RCC 7860 (cell line): ENCODE data around the gene SEMA6B.
"Not testable (repeated sequence)": the region's sequence is repeated elsewhere in the genome, so short reads cannot be mapped to it uniquely, and the experiment has no call there.

Experiments
- DNase-seq: peaks from one replicate; pipeline ENCODE4 v3.0.0-alpha.2; 2015; ENCODE audit warnings: low spot score
- FAIRE-seq: peaks from 2 replicates; lab custom pipeline; 2012; peaks lifted over from hg19 to GRCh38; lab: Jason Lieb, UNC

Gene SEMA6B

DNA sequence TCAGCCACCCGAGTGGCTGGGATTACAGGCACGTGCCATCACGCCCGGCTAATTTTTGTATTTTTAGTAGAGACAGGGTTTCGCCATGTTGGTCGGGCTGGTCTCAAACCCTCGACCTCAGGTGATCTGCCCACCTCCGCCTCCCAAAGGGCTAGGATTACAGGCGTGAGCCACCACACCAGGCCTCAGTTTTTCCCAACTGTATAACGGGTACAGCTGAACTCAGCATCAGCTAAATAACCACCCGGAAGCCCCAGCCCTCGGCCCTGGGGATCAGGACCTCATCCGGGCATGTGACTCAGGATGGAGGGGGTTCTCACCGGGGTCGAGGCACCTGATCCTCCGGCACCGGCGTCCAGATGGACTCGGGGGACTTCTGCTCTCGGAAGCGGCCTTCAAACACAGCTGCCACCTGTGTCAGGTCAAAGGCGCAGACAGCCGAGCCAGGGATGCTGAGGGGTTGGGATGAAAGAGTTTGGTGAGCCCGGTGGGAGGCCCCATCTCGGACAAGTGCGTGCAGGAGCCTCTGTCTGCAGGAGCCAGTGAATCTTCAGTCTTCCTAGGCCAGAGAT is 8.9 kb downstream of the SEMA6B start:
- no peak for FAIRE-seq
- DNase-seq: no peak

DNA sequence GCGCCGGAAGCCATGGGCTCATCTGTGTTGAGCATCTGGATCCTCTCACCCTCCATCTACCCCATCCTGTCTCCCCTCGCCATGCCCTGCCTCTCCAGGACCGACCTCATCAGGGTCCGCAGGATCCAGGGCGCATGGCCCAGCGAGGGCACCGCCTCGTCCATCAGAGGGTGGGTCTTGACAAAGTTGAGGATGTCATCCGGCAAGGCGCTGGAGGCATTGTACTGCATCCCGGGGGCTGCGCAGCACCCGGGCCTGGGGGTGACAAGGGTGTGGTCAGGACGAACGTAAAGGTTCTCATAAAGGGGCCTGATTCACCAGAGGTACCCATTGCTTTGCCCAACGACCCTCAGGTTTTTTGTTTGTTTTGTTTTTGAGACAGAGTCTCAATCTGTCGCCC is 9.5 kb downstream of the SEMA6B start:
- FAIRE-seq: no peak

GRCh38 chr19:4548238-4548584 is 11.3 kb downstream of the SEMA6B start:
- DNase-seq (no peak), FAIRE-seq (no peak)

More for the DNA sequence above, 9.5 kb downstream of the SEMA6B start:
- DNase-seq: no peak

GRCh38 chr19:4547303-4548237 is 11.9 kb downstream of the SEMA6B start:
- FAIRE-seq (no peak), DNase-seq (no peak)

- FAIRE-seq: no peak
Measured at GRCh38 chr19:4543842-4544647, 15.4 kb downstream of the SEMA6B start.

GRCh38 chr19:4542896-4543841 is 16.3 kb downstream of the SEMA6B start:
- FAIRE-seq: no peak
- DNase-seq: no peak

More at GRCh38 chr19:4543842-4544647, 15.4 kb downstream of the SEMA6B start:
- DNase-seq: no peak

DNA sequence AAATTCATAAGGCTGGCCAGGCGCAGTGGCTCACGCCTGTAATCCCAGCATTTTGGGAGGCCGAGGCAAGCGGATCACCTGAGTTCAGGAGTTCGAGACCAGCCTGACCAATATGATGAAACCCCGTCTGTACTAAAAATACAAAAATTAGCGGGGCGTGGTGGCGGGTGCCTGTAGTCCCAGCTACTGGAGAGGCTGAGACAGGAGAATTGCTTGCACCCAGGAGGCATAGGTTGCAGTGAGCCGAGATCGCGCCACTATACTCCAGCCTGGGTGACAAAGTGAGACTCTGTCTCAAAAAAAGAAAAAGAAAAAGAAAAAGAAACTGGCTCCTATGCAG is 17.7 kb downstream of the SEMA6B start:
- not testable (repeated sequence) for FAIRE-seq, DNase-seq

DNA sequence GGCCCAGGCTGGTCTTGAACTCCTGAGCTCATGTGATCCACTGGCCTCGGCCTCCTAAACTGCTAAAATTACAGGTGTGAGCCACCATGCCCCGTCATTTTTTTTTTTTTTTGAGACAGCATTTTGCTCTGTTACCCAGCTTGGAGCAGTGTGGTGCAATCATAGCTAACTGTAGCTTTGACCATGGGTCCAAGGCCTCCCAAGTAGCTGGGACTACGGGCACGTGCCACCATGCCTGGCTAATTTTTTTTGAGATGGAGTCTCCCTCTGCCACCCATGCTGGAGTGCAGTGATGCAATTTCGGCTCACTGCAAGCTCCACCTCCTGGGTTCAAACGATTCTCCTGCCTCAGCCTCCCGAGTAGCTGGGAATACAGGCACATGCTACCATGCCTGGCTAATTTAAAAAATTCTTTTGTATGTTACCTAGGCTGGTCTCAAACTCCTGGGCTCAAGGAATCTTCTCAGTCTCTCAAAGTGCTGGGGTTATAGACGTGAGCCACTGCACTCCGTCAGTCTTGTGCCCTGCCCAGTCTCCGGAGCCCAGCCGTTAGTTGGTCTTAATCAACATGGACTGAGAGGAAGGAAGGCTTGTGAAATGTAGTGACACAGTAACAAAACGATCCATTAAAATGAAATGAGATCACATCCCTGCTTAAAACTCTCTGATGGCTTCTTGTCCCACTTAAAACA is 18.2 kb downstream of the SEMA6B start:
- DNase-seq (no peak), FAIRE-seq (no peak)

- FAIRE-seq (no peak), DNase-seq (no peak)
Measured at GRCh38 chr19:4539693-4540581, 19.5 kb downstream of the SEMA6B start, which contains the start of gene LRG1. Gene LRG1, minus strand, starts transcription at chr19:4540036. Its CDS starts 23 bp downstream, at chr19:4540013.

DNA sequence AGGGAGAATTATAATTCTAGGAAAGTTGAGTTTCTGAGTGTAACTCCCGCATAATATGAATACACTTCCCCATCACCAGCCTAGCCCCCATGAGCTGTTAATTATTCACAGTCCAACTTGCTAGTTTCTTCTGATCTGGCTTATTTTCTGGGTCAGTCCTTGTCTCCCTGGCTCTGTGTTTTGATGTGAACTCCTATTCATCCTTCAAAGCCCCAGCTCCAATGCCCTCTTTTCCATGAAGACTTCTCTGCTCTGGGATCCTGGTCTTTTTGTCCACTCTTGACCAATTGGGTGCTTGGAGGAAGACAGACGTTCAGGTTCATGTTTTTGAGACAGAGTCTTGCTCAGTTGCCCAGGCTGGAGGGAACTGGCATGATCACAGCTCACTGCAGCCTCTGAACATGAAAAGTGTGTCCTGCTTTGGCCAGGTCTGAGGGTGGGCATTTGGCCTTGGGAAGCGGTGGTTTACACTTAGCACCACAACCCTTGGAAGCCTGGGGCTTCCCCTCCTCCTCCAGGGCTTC is 20.3 kb downstream of the SEMA6B start:
- no peak for FAIRE-seq
- DNase-seq: no peak

DNA sequence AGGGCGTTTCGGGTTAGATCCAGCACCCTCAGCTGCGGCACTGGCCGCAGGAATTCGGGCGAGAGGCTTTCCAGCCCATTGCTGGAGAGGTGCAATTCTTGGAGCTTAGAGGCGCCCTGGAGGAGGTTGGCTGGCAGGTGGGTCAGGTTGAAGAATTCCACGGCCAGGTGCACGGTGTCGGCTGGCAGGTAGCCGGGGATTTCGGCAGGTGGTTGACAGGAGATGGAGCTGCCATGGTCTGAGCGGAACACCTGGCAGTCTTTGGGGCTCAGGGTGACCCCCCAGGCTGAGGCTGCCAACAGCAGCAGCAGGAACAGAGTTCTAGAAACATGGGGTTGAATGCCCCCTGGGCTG is 20.9 kb downstream of the SEMA6B start:
- FAIRE-seq (no peak), DNase-seq (no peak)

DNA sequence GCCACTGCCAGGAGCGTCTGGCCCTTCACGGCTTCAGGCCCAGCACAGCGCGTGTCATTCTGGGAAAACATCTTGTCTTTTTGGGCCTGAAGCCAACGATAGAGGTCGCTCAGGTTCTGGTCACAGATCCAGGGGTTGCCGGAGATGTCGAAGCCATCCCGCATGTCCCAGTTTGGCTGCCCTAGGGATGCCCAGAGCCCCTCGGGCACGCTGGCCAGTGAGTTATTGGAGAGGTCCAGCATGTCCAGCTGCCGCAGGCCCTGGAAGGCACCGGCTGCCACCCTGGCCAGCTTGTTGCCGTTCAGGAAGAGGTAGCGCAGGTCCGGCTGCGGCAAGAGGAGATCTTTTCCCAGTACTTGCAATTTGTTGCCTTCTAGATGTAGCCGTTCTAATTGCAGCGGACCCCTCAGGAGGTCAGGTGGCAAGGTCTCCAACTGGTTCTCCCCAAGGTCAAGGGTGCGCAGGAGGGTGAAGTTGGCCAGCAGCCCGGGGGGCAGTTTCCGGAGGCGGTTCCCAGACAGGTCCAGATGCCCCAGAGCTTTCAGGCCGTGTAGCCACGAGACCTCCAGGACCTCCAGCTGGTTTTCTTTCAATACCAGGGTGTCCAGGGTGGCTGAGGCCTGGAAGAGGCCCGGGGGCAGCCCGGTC is 21.4 kb downstream of the SEMA6B start:
- DNase-seq (no peak), FAIRE-seq (no peak)

DNA sequence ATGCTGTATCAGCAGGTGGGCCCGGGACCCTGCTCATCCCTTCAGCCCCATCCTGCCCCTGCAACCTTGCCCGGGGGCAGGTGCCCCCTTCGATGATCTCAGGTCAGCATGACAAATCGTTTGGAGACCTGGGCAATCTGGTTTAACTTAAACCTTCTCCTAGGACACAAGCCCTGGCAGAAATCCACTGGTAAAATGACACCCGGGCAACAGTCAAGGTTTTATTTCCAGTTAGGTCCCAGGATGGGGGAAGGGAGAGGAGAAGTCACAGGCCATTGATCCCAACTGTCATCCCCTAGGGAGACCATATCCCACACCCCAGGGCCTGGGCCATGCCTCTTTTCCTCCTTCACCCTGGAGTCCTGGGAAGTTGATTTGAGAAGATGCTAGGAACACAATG is 22.7 kb downstream of the SEMA6B start:
- no peak for FAIRE-seq
- no peak for DNase-seq

DNA sequence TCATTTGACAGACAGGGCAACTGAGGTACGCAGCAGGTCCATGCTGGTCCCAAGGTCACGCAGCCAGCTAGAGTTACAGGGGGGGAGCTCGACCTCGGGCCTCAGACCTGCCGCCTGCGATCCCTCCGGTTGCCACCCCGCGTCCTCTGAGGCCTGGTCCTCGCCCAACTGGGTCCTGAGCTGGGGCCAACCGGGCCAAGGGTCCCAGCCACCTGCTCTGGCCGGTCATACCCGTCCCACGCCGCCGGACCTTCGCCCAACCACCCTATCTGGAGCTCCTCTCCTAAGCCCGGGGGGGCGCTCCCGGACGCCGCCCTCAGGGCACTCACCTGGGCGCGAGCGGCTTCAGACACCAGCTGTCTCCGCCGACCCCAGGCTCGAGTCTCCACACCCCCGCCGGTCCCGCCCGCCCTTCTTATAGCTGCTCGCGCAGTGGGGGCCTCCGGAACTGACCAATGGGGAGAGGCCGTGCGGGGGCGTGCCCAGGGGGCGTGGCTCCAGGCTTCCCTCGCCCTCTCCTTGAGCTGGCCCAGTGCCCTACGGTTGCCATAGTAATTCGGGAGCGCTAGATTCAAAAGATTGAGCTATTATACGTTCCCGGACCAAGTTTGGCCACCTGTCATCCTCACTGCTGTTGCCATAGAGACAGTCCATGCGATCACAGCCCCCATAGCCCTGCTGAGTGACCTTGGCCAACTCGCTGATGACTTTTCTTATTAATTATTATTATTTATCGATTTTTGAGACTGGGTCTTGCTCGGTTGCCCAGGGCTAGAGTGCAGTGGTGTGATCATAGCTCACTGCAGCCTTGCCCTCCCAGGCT is 24.4 kb downstream of the SEMA6B start, which contains the start of gene PLIN5:
TSS of gene PLIN5 (minus strand) at position 389 of the 823 bp plus-strand sequence. CDS start 1,150 bp downstream, outside the sequence.
- FAIRE-seq (no peak), DNase-seq (peak; percentile 21)

- FAIRE-seq: no peak
- DNase-seq: no peak
Measured at GRCh38 chr19:4533835-4534424, 25.6 kb downstream of the SEMA6B start.

DNA sequence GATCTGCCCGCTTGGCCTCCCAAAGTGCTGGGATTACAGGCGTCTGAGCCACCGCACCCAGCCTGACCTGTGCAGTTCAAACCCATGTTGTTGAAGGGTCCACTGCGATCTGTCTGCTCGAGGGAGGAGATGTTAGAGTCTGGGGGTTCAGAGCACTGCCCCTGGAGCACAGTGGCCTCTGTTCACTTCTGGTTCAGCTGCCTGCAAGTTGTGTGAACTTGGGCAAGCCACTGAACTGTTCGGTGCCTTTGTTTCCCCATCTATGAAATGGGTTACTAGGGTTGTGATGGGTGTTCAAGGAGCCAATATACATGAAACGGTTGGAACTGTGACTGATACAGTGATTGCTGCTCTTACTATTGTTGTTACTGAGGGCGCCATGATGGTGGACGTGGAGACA is 26.1 kb downstream of the SEMA6B start:
- DNase-seq: no peak
- no peak for FAIRE-seq
